ENCODE data around the gene SKAP1.

GRCh38 chr17:48102798-48103715, 327.0 kb downstream of the SKAP1 start:
- TF ChIP-seq CTCF (conservative IDR thresholded peaks at IDR 0.05) (no peak), EZH2 (IDR thresholded peaks at IDR 0.05; ENCODE audit: low read depth) (no peak)
